ENCODE data around the gene PLVAP.

The PLVAP gene

DNA sequence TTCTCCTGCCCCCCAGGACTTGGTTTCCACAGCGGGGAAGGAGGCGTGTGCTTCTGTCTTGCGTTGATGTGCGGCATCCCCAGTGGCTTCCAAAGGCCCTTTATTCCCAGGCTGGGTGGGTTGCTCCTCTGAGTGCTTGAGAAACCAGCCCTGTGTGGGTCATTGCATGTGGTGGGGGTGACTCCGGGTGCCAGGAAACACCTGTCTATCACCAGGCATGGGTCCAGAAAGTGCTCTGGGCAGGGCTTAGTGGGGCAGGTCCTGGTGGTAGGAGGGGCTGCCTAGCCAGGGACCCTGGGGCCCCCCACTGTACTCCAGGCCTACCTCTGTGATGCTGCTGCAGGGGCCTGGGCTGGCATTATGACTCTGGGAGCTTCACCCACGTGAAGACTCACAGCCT is 58.2 kb downstream of the PLVAP start:
- no peak for DNase-seq (ENCODE audit: low spot score)
- H3K4me3 ChIP-seq: no peak overlapping the region
- H3K27ac ChIP-seq: no peak overlapping the region
- TF ChIP-seq CTCF (IDR thresholded peaks at IDR 0.05): no peak

DNA sequence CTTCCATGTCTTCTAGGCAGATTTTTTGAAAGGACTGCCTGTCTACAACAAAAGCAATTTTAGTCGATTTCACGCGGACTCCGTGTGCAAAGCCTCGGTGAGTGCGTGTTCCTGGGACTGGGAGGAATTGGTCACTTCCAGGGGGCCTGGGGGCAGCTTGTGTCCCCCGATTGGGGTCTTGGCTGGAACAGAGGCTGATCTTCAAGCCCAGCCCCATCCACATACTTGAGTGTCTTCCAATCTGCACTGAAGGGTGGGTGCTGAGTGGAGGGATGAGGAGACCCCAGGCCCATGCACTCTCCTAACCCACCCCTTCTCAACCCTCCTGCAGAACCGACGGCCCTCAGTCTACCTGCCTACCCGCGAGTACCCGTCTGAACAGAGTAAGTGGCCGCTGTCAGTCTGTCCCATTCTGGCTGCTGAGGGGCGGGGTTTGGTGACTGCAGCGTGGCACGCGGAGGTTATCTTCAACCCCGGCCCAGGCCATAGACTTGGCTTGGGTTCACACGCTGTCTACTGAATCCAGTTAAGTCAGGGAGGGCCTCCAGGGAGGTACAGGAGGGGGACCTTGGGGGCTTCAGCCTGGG is 63.0 kb downstream of the PLVAP start:
- DNase-seq (ENCODE audit: low spot score): no peak
- Histone ChIP-seq H3K4me3 (no peak overlapping the region), H3K27ac (no peak overlapping the region)
- TF ChIP-seq CTCF (IDR thresholded peaks at IDR 0.05): no peak

GRCh38 chr19:17312189-17313113 is 64.7 kb downstream of the PLVAP start:
- H3K27ac ChIP-seq: no peak overlapping the region
- TF ChIP-seq CTCF (IDR thresholded peaks at IDR 0.05): no peak
- DNase-seq (ENCODE audit: low spot score): no peak
- no peak overlapping the region for H3K4me3 ChIP-seq

GRCh38 chr19:17311455-17312188 is 65.5 kb downstream of the PLVAP start:
- H3K27ac ChIP-seq: no peak overlapping the region
- no peak for DNase-seq (ENCODE audit: low spot score)
- no peak overlapping the region for H3K4me3 ChIP-seq
- no peak for TF ChIP-seq CTCF (IDR thresholded peaks at IDR 0.05)

GRCh38 chr19:17309965-17310461 is 67.1 kb downstream of the PLVAP start:
- DNase-seq (ENCODE audit: low spot score): no peak
- Histone ChIP-seq H3K4me3 (peak overlapping the region; percentile 82), H3K27ac (peak overlapping the region; percentile 77 to 86)
- TF ChIP-seq CTCF (IDR thresholded peaks at IDR 0.05): no peak

GRCh38 chr19:17309198-17309964 is 67.8 kb downstream of the PLVAP start, which contains the start of gene DDA1:
Gene DDA1 (plus strand): TSS chr19:17309563. CDS start chr19:17309655, 92 bp downstream.
- Histone ChIP-seq H3K27ac (peak within 1 kb of the TSS; percentile 77 to 86), H3K4me3 (peak within 1 kb of the TSS; percentile 82)
- DNase-seq (ENCODE audit: low spot score): peak; percentile 100
- no peak for TF ChIP-seq CTCF (IDR thresholded peaks at IDR 0.05)

Data from coronary artery (tissue), 2 donors.